Measurements from ENCODE around the gene DOK7. TPM values are rescaled to one million over a fixed set of nuclear protein-coding genes. Genes with fewer than 3 reads are reported as not detected.
"Not testable (repeated sequence)": the region's sequence is repeated elsewhere in the genome, so short reads cannot be mapped to it uniquely, and the experiment has no call there.

DOK7 gene
- total RNA-seq, 2 donors from 2014 or later: 0.80 to 1.5 TPM

DNA sequence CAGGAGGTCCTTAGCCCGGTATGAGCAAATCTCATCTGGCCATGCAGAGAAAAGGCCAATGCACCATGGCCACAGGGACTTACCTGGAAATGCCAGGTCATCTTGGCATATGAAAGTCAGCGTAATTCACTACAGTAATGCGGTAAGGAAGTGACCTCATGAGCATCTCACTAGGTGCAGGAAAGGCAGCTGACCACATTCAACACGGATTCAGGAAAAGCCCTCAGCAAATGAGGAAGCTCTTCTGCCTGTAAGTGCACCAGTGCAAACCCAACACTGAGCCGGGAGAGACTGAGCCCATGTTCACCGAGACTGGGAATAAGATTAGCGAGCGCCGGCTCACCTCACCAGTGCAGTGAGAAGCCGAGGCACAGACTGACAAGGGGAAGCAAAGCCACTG, 45.4 kb downstream of the DOK7 start:
- Histone ChIP-seq H3K4me1 (no peaks in the 10 kb centered on the region), H3K4me3 (no peak overlapping the region), H3K9me3 (no peaks in the 10 kb centered on the region), H3K9ac (ENCODE audit: low read depth in 2 of 2, low read length in 2 of 2) (no peak overlapping the region), H3K36me3 (no peaks in the 10 kb centered on the region), H3K27ac (no peak overlapping the region), H3K27me3 (no peaks in the 10 kb centered on the region)
- TF ChIP-seq, protein P1, sequence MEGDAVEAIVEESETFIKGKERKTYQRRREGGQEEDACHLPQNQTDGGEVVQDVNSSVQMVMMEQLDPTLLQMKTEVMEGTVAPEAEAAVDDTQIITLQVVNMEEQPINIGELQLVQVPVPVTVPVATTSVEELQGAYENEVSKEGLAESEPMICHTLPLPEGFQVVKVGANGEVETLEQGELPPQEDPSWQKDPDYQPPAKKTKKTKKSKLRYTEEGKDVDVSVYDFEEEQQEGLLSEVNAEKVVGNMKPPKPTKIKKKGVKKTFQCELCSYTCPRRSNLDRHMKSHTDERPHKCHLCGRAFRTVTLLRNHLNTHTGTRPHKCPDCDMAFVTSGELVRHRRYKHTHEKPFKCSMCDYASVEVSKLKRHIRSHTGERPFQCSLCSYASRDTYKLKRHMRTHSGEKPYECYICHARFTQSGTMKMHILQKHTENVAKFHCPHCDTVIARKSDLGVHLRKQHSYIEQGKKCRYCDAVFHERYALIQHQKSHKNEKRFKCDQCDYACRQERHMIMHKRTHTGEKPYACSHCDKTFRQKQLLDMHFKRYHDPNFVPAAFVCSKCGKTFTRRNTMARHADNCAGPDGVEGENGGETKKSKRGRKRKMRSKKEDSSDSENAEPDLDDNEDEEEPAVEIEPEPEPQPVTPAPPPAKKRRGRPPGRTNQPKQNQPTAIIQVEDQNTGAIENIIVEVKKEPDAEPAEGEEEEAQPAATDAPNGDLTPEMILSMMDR (IDR thresholded peaks at IDR 0.05): no peak
- DNase-seq: no peak
- intact Hi-C loops (cut with DNase I): no loop called here

DNA sequence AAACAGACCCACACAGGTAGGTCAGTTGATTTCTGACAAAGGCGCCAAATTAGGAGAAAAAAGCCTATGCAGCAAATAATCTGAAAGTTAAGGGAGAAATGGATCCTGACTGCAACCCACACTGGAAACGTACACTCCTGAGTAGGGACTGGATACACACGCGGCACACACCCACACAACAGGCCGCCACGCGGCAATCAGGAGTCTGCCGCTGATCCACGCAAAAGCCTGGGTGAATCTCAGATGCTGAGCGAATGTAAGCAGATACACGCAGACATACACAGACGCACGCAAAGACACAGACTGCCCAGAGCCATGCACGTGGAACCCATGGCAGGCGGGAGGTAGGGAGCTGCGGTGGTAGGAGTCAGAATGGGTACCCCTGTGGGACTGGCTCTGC, 47.4 kb downstream of the DOK7 start:
- H3K27me3 ChIP-seq: no peaks in the 10 kb centered on the region
- intact Hi-C loops (cut with DNase I): no loop called here
- no peak overlapping the region for H3K27ac ChIP-seq
- DNase-seq: no peak
- no peaks in the 10 kb centered on the region for H3K4me1 ChIP-seq
- H3K36me3 ChIP-seq: peaks cover 13% of the 10 kb centered on the region
- no peaks in the 10 kb centered on the region for H3K9me3 ChIP-seq
- H3K9ac ChIP-seq (ENCODE audit: low read depth in 2 of 2, low read length in 2 of 2): no peak overlapping the region
- no peak overlapping the region for H3K4me3 ChIP-seq
- TF ChIP-seq, protein P1 (IDR thresholded peaks at IDR 0.05): no peak

DNA sequence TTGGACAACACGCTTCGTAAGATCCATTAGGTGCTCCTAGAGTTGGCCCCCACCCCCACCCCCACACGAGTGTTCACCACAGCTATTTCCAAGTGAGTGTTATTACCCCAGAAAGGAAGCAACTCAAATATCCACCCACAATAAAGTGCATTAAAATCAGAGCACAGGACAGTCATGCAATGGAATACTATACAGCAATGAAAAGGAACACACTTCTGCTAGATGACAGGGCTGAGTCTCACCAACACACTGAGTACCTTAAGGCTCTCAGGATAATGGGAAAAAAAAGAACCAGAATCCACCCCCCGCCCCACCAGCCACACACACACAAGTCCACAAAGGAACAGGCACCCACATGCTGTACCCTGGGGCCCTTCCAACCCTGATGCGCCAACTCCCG, 48.1 kb downstream of the DOK7 start:
- H3K27ac ChIP-seq: no peak overlapping the region
- no peaks in the 10 kb centered on the region for H3K4me1 ChIP-seq
- TF ChIP-seq, protein P1 (IDR thresholded peaks at IDR 0.05): no peak
- H3K9me3 ChIP-seq: no peaks in the 10 kb centered on the region
- H3K27me3 ChIP-seq: no peaks in the 10 kb centered on the region
- no peak for DNase-seq
- intact Hi-C loops (cut with DNase I): no loop called here
- H3K9ac ChIP-seq (ENCODE audit: low read depth in 2 of 2, low read length in 2 of 2): no peak overlapping the region
- peaks cover 13% of the 10 kb centered on the region for H3K36me3 ChIP-seq
- no peak overlapping the region for H3K4me3 ChIP-seq

DNA sequence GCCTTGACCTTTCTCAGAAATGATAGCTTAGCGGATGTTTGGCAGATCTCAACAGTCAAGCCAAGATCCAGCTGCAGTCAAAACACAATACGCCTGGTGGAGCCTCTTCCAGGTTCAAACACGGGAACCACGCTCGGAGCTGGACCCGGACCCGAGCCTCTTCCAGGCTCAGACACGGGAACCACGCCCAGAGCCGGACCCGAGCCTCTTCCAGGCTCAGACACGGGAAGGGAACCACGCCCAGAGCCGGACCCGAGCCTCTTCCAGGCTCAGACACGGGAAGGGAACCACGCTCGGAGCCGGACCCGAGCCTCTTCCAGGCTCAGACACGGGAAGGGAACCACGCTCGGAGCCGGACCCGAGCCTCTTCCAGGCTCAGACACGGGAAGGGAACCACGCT, 48.5 kb downstream of the DOK7 start:
- intact Hi-C loops (cut with DNase I); H3K4me1 ChIP-seq; H3K27ac ChIP-seq; H3K4me3 ChIP-seq; DNase-seq; H3K27me3 ChIP-seq; H3K9me3 ChIP-seq; H3K9ac ChIP-seq (ENCODE audit: low read depth in 2 of 2, low read length in 2 of 2): not testable (repeated sequence)
- peaks cover 17% of the 10 kb centered on the region for H3K36me3 ChIP-seq

DNA sequence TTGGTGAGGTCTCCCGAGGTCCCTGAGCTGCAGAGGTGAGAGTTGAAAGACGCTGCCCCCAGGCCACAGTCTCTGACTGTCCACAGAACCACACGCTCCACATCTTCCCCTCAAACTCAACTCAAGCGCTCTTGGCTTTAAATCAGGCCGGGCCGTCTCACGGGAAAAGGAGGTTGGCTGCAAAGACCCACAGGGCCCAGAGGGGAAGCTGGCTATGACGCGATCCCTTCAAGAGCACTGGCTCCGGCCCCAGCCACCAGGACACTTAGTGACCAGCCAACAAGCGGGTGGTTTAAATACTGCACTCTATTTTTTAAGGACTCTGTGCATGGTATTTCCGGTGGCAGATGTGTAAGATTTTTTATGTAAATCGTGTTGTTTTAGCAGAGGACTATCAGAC, 49.2 kb downstream of the DOK7 start:
- Histone ChIP-seq H3K9me3 (no peaks in the 10 kb centered on the region), H3K27me3 (no peaks in the 10 kb centered on the region), H3K4me3 (no peak overlapping the region), H3K9ac (ENCODE audit: low read depth in 2 of 2, low read length in 2 of 2) (no peak overlapping the region), H3K27ac (no peak overlapping the region), H3K36me3 (peaks cover 22% of the 10 kb centered on the region), H3K4me1 (no peaks in the 10 kb centered on the region)
- intact Hi-C loops (cut with DNase I): no loop called here
- DNase-seq: no peak
- TF ChIP-seq, protein P1 (IDR thresholded peaks at IDR 0.05): no peak

DNA sequence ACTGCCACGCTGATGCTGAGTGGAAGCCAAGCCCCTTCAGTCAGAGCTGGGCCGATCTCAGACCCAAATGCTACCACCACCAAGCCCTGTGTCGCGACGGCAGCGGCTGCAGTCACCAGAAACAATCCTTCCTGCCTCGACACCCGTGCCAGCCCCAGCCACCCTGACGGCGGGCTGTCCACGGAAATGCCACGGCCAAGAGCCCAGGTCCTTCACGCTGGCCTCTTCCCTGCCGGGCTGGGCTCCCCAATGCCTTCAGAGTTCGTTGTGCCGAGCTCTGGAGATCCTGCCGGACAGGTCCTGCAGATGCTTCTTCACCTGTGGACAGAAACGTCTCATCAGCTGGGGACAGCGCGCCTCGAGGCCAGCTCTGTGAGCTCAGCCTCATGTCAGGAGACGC, 49.6 kb downstream of the DOK7 start:
- H3K4me1 ChIP-seq: no peaks in the 10 kb centered on the region
- H3K4me3 ChIP-seq: no peak overlapping the region
- H3K9me3 ChIP-seq: no peaks in the 10 kb centered on the region
- DNase-seq: no peak
- no peak overlapping the region for H3K9ac ChIP-seq (ENCODE audit: low read depth in 2 of 2, low read length in 2 of 2)
- intact Hi-C loops (cut with DNase I): no loop called here
- TF ChIP-seq, protein P1 (IDR thresholded peaks at IDR 0.05): no peak
- peaks cover 26% of the 10 kb centered on the region for H3K36me3 ChIP-seq
- no peak overlapping the region for H3K27ac ChIP-seq
- no peaks in the 10 kb centered on the region for H3K27me3 ChIP-seq
